HCT116 (cell line): ENCODE data around the gene FBXW8. TPM values are rescaled to one million over a fixed set of nuclear protein-coding genes. Genes with fewer than 3 reads are reported as not detected.

ENCODE experiments used
- ATAC-seq: fragments of 200-7000 bp; cut with Tn5 transposase; 2 replicates; pipeline ENCODE4 v1.9.1; 2020; ENCODE audit warnings: mild to moderate bottlenecking, moderate library complexity
- BruUV-seq: library from RNA; stranded (reverse); fragments of 400-500 nt; replicated peaks from 2 replicates; lab custom pipeline; 2021; lab: Mats Ljungman, UMichigan
- CTCF ChIA-PET: fragments of 300-600 bp; sonication (Branson Sonifier 250); formaldehyde crosslinking; loops from one replicate; lab custom pipeline; 2021; ENCODE audit warnings: antibody characterized with exemption; lab: Charles Lee
- POLR2A ChIA-PET: fragments of 300-600, 350-600 bp; sonication (Branson Sonifier 250); formaldehyde crosslinking; loops from one replicate; lab custom pipeline; 2021; ENCODE audit warnings: antibody characterized with exemption; lab: Charles Lee
- RAD21 ChIA-PET, 2 experiments: fragments of 300-600 bp; sonication (Branson Sonifier 250); formaldehyde crosslinking; loops; one replicate each; lab custom pipeline; 2023; ENCODE audit warnings: low total read pairs in 2 of 2; ENCODE audit not compliant: uncharacterized antibody in 2 of 2, unreplicated experiment in 2 of 2, low non-redundant PET in 1 of 2; lab: Charles Lee
- DNase-seq: peaks from one replicate; pipeline ENCODE4 v3.0.0-alpha.2; 2010; ENCODE audit warnings: low read depth, low spot score
- H2AFZ ChIP-seq: fragments of 200-600 bp; shearing (Covaris generic), sonication (generic); 2 replicates; pipeline ENCODE4 v1.6.1; 2017; ENCODE audit warnings: low read depth, mixed run types, mixed read lengths, antibody characterized with exemption, low read length; ENCODE audit not compliant: poor library complexity, severe bottlenecking
- H3K27ac ChIP-seq: 2 replicates; pipeline ENCODE4 v1.5.1; 2012; ENCODE audit warnings: low read depth, low read length
- H3K27me3 ChIP-seq: fragments of 200-600 bp; sonication (generic); 2 replicates; pipeline ENCODE4 v1.6.1; 2016; ENCODE audit warnings: mixed run types, low read length, mixed read lengths; ENCODE audit not compliant: insufficient read depth
- H3K36me3 ChIP-seq, 2 experiments: fragments of 200-500 bp in 1 of 2; fragments of 200-600 bp in 1 of 2; sonication (Bioruptor generic) in 1 of 2; sonication (generic) in 1 of 2; 2 replicates each; pipeline versions ENCODE4 v1.5.1 to v1.6.1; 2014 to 2016; ENCODE audit warnings: low read length in 2 of 2, inconsistent platforms in 1 of 2, mixed read lengths in 1 of 2, mixed run types in 1 of 2; ENCODE audit not compliant: insufficient read depth in 2 of 2, control insufficient read depth in 1 of 2
- H3K4me1 ChIP-seq, 2 experiments: fragments of 200-600 bp in 1 of 2; sonication (generic) in 1 of 2; 2 replicates each; pipeline versions ENCODE4 v1.5.1 to v1.6.1; 2012 to 2017; ENCODE audit warnings: low read length in 2 of 2, inconsistent platforms in 1 of 2, mild to moderate bottlenecking in 1 of 2, mixed read lengths in 1 of 2, mixed run types in 1 of 2, moderate library complexity in 1 of 2; ENCODE audit not compliant: insufficient read depth in 2 of 2, control insufficient read depth in 1 of 2
- H3K4me2 ChIP-seq: fragments of 200-600 bp; sonication (generic); 2 replicates; pipeline ENCODE4 v1.6.1; 2017; ENCODE audit warnings: mixed run types, low read length, mixed read lengths
- H3K4me3 ChIP-seq, 2 experiments: fragments of 200-600 bp in 1 of 2; sonication (generic) in 1 of 2; replicated peaks in 1 of 2; 2 replicates each; pipeline ENCODE4 v1.5.1; 2011 to 2016; ENCODE audit warnings: low read length in 2 of 2, control low read depth in 1 of 2, low read depth in 1 of 2, mild to moderate bottlenecking in 1 of 2, mixed read lengths in 1 of 2, mixed run types in 1 of 2
- H3K79me2 ChIP-seq: fragments of 200-600 bp; sonication (generic); 2 replicates; pipeline ENCODE4 v1.6.1; 2017; ENCODE audit warnings: mild to moderate bottlenecking, mixed run types, low read length, moderate library complexity, mixed read lengths; ENCODE audit not compliant: insufficient read depth
- H3K9ac ChIP-seq: fragments of 200-600 bp; sonication (generic); 2 replicates; pipeline ENCODE4 v1.6.1; 2016; ENCODE audit warnings: low read length, mixed read lengths
- H3K9me2 ChIP-seq: fragments of 200-600 bp; sonication (generic), shearing (Covaris generic); 2 replicates; pipeline ENCODE4 v1.6.1; 2017; ENCODE audit warnings: mixed run types, mild to moderate bottlenecking, moderate library complexity; ENCODE audit not compliant: insufficient read depth
- H3K9me3 ChIP-seq, 2 experiments: fragments of 200-500 bp in 1 of 2; fragments of 200-600 bp in 1 of 2; sonication (Bioruptor generic) in 1 of 2; sonication (generic) in 1 of 2; 2 replicates each; pipeline ENCODE4 v1.6.1; 2014 to 2017; ENCODE audit warnings: low read length in 2 of 2, mixed read lengths in 2 of 2, inconsistent platforms in 1 of 2, low read depth in 1 of 2, mild to moderate bottlenecking in 1 of 2, mixed run types in 1 of 2, moderate library complexity in 1 of 2; ENCODE audit not compliant: control insufficient read depth in 1 of 2, insufficient read depth in 1 of 2
- H4K20me1 ChIP-seq: fragments of 200-600 bp; sonication (generic), shearing (Covaris generic); 2 replicates; pipeline ENCODE4 v1.6.1; 2017; ENCODE audit warnings: mixed run types, mild to moderate bottlenecking, moderate library complexity; ENCODE audit not compliant: insufficient read depth
- CEBPB ChIP-seq: IDR thresholded peaks from 2 replicates; pipeline ENCODE4 v1.6.1; 2012; ENCODE audit warnings: low read depth
- FOSL1 ChIP-seq: IDR thresholded peaks from 2 replicates; pipeline ENCODE4 v1.6.1; 2012; ENCODE audit warnings: low read depth
- POLR2A ChIP-seq: IDR thresholded peaks from 2 replicates; pipeline ENCODE4 v1.7.0; 2011; ENCODE audit warnings: borderline replicate concordance; ENCODE audit not compliant: insufficient read depth, insufficient read length; ENCODE audit errors: extremely low read depth
- RAD21 ChIP-seq: IDR thresholded peaks from 2 replicates; pipeline ENCODE4 v1.6.1; 2012; ENCODE audit warnings: low read depth, mild to moderate bottlenecking
- SP1 ChIP-seq: IDR thresholded peaks from 2 replicates; pipeline ENCODE4 v1.6.1; 2012; ENCODE audit warnings: low read depth
- TCF7L2 ChIP-seq: IDR thresholded peaks from 2 replicates; pipeline ENCODE4 v1.7.0; 2011; ENCODE audit warnings: borderline replicate concordance, inconsistent platforms; ENCODE audit not compliant: insufficient read depth, insufficient read length; ENCODE audit errors: extremely low read depth
- YY1 ChIP-seq: IDR thresholded peaks from 2 replicates; pipeline ENCODE4 v1.6.1; 2011; ENCODE audit warnings: low read length, low read depth, moderate library complexity, mild to moderate bottlenecking; ENCODE audit not compliant: insufficient replicate concordance; ENCODE audit errors: extremely low read depth
- ZFX ChIP-seq: fragments of 450-650 bp; IDR thresholded peaks from 2 replicates; pipeline ENCODE4 v1.6.1; 2017
- intact Hi-C: fragments of 100-400 bp; cut with micrococcal nuclease; formaldehyde crosslinking; loops from 2 replicates; pipeline ENCODE4 v1.10.0; 2022
- total RNA-seq: library from RNA; stranded (reverse); gene quantifications from one replicate; pipeline ENCODE4 v1.2.1, GENCODE V29; 2021; ENCODE audit not compliant: unreplicated experiment
- TF ChIP-seq, protein P1 (sequence below): IDR thresholded peaks from 2 replicates; pipeline ENCODE4 v1.6.1; 2012
- TF ChIP-seq, protein P2 (sequence below), 3 experiments: fragments of 200-600 bp in 1 of 3; sonication (generic) in 1 of 3; IDR thresholded peaks in 2 of 3; conservative IDR thresholded peaks in 1 of 3; 2 replicates each; pipeline ENCODE4 v1.5.1; 2012 to 2017; ENCODE audit warnings: low read depth in 2 of 3, low read length in 2 of 3, antibody characterized with exemption in 1 of 3, borderline replicate concordance in 1 of 3, control low read depth in 1 of 3, mild to moderate bottlenecking in 1 of 3, mixed read lengths in 1 of 3, mixed run types in 1 of 3, moderate library complexity in 1 of 3; ENCODE audit not compliant: insufficient read depth in 1 of 3
- TF ChIP-seq, protein P3 (sequence below): IDR thresholded peaks from 2 replicates; pipeline ENCODE4 v1.6.1; 2012

Gene FBXW8
- total RNA-seq, 1 experiment from 2014 or later, result 14.6 TPM

DNA sequence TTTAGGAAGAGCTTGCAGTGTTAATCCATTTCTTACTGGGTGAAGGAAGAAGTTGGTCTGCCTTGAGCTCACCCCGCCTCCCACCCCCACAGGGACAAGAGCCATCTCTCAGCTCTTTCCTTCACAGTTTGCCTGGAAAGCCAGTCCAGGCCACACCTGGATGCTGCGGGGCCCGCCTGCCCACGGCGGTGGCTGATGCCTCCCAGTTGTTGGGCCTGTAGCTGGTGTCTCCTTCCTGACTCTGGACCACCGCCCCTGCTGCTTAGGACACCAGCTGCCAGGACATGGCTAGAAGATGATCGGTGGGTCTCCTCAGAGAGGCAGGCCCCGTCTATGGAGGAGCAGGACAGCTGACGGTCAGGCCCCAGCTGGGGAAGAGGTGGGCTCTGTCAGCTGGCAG is 95.6 kb downstream of the FBXW8 start:
- ChIA-PET CTCF (no interaction called here), POLR2A (no interaction called here)

More for the DNA sequence above, 95.6 kb downstream of the FBXW8 start:
- ATAC-seq, result no peak
- H3K9me3 ChIP-seq, result no peaks in the 10 kb centered on the region
- H2AFZ ChIP-seq, result no peak overlapping the region
- no peak overlapping the region for H3K9ac ChIP-seq
- no peaks in the 10 kb centered on the region for H3K9me2 ChIP-seq
- H3K4me1 ChIP-seq, result no peaks in the 10 kb centered on the region
- no TSS peak for BruUV-seq
- TF ChIP-seq, protein P1, sequence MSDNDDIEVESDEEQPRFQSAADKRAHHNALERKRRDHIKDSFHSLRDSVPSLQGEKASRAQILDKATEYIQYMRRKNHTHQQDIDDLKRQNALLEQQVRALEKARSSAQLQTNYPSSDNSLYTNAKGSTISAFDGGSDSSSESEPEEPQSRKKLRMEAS, result no peak
- TF ChIP-seq POLR2A (no peak), TCF7L2 (no peak), CEBPB (no peak), ZFX (no peak), YY1 (no peak), RAD21 (no peak), FOSL1 (no peak), SP1 (no peak)
- TF ChIP-seq, protein P2, sequence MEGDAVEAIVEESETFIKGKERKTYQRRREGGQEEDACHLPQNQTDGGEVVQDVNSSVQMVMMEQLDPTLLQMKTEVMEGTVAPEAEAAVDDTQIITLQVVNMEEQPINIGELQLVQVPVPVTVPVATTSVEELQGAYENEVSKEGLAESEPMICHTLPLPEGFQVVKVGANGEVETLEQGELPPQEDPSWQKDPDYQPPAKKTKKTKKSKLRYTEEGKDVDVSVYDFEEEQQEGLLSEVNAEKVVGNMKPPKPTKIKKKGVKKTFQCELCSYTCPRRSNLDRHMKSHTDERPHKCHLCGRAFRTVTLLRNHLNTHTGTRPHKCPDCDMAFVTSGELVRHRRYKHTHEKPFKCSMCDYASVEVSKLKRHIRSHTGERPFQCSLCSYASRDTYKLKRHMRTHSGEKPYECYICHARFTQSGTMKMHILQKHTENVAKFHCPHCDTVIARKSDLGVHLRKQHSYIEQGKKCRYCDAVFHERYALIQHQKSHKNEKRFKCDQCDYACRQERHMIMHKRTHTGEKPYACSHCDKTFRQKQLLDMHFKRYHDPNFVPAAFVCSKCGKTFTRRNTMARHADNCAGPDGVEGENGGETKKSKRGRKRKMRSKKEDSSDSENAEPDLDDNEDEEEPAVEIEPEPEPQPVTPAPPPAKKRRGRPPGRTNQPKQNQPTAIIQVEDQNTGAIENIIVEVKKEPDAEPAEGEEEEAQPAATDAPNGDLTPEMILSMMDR (IDR thresholded peaks at IDR 0.05 in 2 of 3, conservative IDR thresholded peaks at IDR 0.05 in 1 of 3; ENCODE audit: borderline replicate concordance in 1 of 3, insufficient read depth in 1 of 3, low read depth in 2 of 3, low read length in 2 of 3), result no peak
- TF ChIP-seq, protein P3, sequence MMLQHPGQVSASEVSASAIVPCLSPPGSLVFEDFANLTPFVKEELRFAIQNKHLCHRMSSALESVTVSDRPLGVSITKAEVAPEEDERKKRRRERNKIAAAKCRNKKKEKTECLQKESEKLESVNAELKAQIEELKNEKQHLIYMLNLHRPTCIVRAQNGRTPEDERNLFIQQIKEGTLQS, result no peak
- no peaks in the 10 kb centered on the region for H3K79me2 ChIP-seq
- H4K20me1 ChIP-seq, result no peaks in the 10 kb centered on the region
- RAD21 ChIA-PET, result no interaction called here
- no peak for DNase-seq
- H3K4me3 ChIP-seq, result no peak overlapping the region
- H3K4me2 ChIP-seq, result no peak overlapping the region
- 0 out of 4 replicates have a peak, but pooled peaks cover 0 to 3% of the 10 kb centered on the region in 2 experiments for H3K36me3 ChIP-seq
- intact Hi-C loops, result no loop called here
- H3K27ac ChIP-seq, result no peak overlapping the region
- H3K27me3 ChIP-seq, result no peaks in the 10 kb centered on the region
